ENCODE results near the gene RAB1B. TPM values are rescaled to one million over a fixed set of nuclear protein-coding genes. Genes with fewer than 3 reads are reported as not detected.
A peak's percentile ranks its signal among the peaks of the same experiment; 100 is the strongest.
"Not testable (repeated sequence)": the region's sequence is repeated elsewhere in the genome, so short reads cannot be mapped to it uniquely, and the experiment has no call there.

Gene RAB1B
- total RNA-seq, 1 donor from 2014 or later, result 138 TPM

DNA sequence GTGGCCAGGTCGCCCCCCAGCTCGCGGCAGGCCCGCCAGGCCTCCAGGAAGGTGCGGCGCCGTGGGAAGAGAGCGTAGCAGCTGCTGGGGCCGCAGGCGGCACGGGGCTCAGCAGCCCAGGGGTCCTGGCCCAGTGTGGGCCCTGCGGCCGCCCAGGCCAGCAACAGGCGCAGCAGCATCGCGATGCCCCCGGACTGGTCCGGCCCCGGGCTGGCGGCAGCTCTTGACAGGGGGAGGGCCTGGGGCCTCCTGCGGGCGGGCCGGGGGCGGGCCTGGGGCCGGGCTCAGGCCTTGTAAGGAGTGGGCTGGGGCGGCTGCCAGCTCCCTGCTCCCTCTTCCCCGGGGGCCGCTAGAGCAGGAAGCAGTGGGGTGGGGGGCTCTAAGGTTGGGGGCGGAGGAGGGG lies 48.4 kb downstream of the RAB1B start, which contains the start of gene CD248:
CD248 (minus strand) TSS at position 196 of the 403 bp plus-strand sequence; CDS start at position 179, 17 bp downstream.
- intact Hi-C loops (cut with DNase I), result loop anchor here (10.0 kb wide), 1 partner anchor 68 kb away; no protein-coding TSS in a partner anchor
- DNase-seq (peak; percentile 76), ATAC-seq (no peak)
- Histone ChIP-seq H3K4me3 (peak within 1 kb of the TSS; percentile 39), H3K4me1 (peaks cover 30% of the 10 kb centered on the region), H3K27ac (peak within 1 kb of the TSS; percentile 73), H3K36me3 (no peaks in the 10 kb centered on the region), H3K9me3 (no peaks in the 10 kb centered on the region), H3K27me3 (no peaks in the 10 kb centered on the region)
- no peak for TF ChIP-seq CTCF (IDR thresholded peaks at IDR 0.05)

- H3K27ac ChIP-seq, result peak overlapping the region; percentile 73
- H3K4me3 ChIP-seq, result peak overlapping the region; percentile 39
- H3K36me3 ChIP-seq, result no peaks in the 10 kb centered on the region
- no peaks in the 10 kb centered on the region for H3K27me3 ChIP-seq
- intact Hi-C loops (cut with DNase I), result loop anchor here (10.0 kb wide), 1 partner anchor 67 kb away; no protein-coding TSS in a partner anchor
- H3K9me3 ChIP-seq, result no peaks in the 10 kb centered on the region
- peak; percentile 72 for DNase-seq
- H3K4me1 ChIP-seq, result peaks cover 30% of the 10 kb centered on the region
- no peak for TF ChIP-seq CTCF (IDR thresholded peaks at IDR 0.05)
- no peak for ATAC-seq
Measured at GRCh38 chr11:66317322-66317722, 48.9 kb downstream of the RAB1B start.

GRCh38 chr11:66317723-66318599 lies 49.5 kb downstream of the RAB1B start:
- peaks cover 29% of the 10 kb centered on the region for H3K4me1 ChIP-seq
- H3K4me3 ChIP-seq, result no peak overlapping the region
- no peaks in the 10 kb centered on the region for H3K9me3 ChIP-seq
- TF ChIP-seq CTCF (IDR thresholded peaks at IDR 0.05), result no peak
- ATAC-seq (peak; percentile 52), DNase-seq (peak; percentile 70)
- H3K27me3 ChIP-seq, result no peaks in the 10 kb centered on the region
- peak overlapping the region; percentile 73 for H3K27ac ChIP-seq
- intact Hi-C loops (cut with DNase I), result loop anchor here (10.0 kb wide), 1 partner anchor 67 kb away; no protein-coding TSS in a partner anchor
- no peaks in the 10 kb centered on the region for H3K36me3 ChIP-seq

DNA sequence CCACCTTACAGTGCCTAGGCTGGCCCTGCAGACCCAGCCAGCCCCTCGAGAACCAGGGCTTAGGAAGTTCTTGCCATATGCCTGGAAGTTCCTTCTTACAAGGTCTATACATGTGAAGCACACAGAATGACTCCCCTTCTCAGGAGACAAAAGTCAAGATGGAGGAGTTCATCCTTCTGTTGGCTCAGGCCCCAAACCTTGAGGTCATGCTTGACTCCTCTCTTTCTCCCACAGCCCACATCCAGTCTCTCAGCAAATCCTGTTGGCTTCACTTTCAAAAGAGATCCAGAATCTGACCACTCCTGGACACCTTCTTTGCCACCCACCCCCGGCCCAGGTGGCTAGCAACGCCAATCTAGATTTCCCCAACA lies 50.1 kb downstream of the RAB1B start:
- H3K4me1 ChIP-seq, result peaks cover 23% of the 10 kb centered on the region
- H3K9me3 ChIP-seq, result no peaks in the 10 kb centered on the region
- H3K36me3 ChIP-seq, result no peaks in the 10 kb centered on the region
- H3K27ac ChIP-seq, result peak overlapping the region; percentile 73
- H3K4me3 ChIP-seq, result no peak overlapping the region
- no peak for ATAC-seq
- intact Hi-C loops (cut with DNase I), result loop anchor here (10.0 kb wide), 1 partner anchor 66 kb away; no protein-coding TSS in a partner anchor
- DNase-seq, result no peak
- TF ChIP-seq CTCF (IDR thresholded peaks at IDR 0.05), result no peak
- no peaks in the 10 kb centered on the region for H3K27me3 ChIP-seq

DNA sequence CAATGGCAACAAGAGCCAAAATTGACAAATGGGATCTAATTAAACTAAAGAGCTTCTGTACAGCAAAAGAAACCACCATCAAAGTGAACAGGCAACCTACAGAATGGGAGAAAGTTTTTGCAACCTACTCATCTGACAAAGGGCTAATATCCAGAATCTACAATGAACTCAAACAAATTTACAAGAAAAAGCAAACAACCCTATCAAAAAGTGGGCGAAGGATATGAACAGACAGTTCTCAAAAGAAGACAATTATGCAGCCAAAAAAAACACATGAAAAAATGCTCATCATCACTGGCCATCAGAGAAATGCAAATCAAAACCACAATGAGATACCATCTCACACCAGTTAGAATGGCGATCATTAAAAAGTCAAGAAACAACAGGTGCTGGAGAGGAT lies 51.9 kb downstream of the RAB1B start:
- intact Hi-C loops (cut with DNase I), result not testable (repeated sequence)

DNA sequence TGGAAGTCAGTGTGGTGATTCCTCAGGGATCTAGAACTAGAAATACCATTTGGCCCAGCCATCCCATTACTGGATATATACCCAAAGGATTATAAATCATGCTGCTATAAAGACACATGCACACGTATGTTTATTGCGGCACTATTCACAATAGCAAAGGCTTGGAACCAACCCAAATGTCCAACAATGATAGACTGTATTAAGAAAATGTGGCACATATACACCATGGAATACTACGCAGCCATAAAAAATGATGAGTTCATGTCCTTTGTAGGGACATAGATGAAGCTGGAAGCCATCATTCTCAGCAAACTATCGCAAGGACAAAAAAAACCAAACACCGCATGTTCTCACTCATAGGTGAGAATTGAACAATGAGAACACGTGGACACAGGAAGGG lies 52.3 kb downstream of the RAB1B start:
- H3K9me3 ChIP-seq; H3K36me3 ChIP-seq; ATAC-seq; H3K27ac ChIP-seq; DNase-seq; H3K4me3 ChIP-seq; H3K27me3 ChIP-seq; intact Hi-C loops (cut with DNase I): not testable (repeated sequence)
- H3K4me1 ChIP-seq, result peaks cover 23% of the 10 kb centered on the region

More for the DNA sequence above, 51.9 kb downstream of the RAB1B start:
- not testable (repeated sequence) for H3K9me3 ChIP-seq, H3K36me3 ChIP-seq, H3K27ac ChIP-seq, H3K4me3 ChIP-seq, ATAC-seq, DNase-seq, H3K27me3 ChIP-seq
- peaks cover 23% of the 10 kb centered on the region for H3K4me1 ChIP-seq

All from upper lobe of right lung (tissue), 1 donor.